Activated CD4-positive, alpha-beta T cell treated with anti-CD3 and anti-CD28 coated beads, Interleukin-2, amount 50 U/mL, for 4 hours (primary cell): ENCODE results near the gene ATR.
"Not testable (repeated sequence)": the region's sequence is repeated elsewhere in the genome, so short reads cannot be mapped to it uniquely, and the experiment has no call there.

Source experiments
- DNase-seq, 2 experiments: peaks; one replicate each; pipeline ENCODE4 v3.0.0-alpha.2; 2020

Gene ATR

DNA sequence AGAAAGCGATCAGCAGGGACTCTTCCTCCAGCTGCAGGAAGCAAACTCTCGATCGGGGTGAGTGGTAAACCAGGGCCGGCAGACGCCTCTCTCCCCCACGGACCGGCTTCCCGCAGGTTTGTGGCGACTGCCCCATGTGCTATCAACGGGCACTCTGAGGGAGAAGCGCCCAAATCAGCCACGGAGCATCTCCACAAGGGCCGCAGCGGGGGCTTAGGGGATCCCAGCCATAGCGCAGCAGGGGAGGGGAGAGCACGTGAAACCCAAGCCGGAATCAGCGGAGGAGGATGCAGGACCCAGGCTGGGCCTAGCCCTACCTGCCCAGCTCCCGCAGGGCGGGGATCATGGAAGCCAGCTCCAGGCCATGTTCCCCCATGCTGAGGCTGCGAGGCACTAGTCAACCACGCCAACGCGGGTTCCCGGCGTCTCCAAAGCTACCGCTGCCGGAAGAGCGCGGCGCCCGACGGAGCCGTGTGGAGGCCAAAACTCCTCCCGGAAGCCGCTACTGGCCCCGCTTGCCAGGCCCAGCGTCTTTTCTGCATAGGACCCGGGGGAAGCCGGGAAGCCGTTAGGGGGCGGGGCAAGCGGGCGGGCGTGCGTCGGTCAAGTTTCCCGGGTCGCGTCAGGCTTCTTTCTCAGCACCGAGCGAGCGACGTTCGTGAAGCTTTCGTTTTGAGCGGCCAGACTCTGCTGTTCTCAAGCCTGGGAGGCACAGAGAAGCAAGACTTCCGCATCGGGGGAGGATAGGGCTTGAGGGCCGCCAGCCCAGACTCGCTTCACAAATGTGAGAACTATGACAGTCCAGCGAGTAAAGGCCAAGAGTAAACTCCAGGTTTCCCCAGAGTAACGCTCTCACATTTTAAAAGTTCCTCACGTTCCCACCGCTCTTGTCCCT lies at the start of gene ATR:
ATR (minus strand) TSS at position 405 of the 895 bp plus-strand sequence; CDS start at position 376, 29 bp downstream.
- DNase-seq: peak; percentile 95 to 96

DNA sequence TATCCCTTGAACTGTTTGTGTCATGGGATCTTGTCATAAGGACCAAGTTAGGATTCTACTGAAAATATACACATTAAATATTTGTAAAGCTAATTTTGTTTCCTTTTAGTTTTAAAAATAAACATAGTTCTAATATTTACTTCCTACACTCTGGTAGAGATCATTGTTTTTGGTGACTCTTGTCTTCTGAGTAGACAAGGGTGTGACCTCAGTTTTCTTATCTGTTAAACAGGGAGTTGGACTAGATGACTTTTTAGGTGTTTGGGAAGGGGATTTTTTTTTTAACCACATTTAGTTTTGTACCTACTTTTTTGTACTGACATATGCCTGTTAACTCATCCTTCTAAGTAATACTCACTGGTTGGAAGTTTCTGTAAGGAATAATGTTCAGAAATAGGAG lies 48.4 kb upstream of the ATR start:
- no peak for DNase-seq

DNA sequence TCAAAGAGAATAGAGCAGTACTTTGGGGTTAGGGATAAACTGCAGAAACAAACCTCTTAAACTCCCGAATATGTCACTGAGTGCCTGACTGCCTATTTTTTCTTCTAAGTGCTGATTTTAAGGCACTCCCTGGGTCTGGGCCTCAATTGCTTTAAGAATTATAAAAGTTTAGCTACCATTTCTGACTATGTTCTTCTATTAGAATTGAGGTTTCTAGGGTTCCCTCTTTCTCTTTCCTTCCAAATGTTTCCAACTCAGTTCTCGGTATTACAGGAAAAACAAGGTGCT lies 46.6 kb upstream of the ATR start:
- no peak for DNase-seq

DNA sequence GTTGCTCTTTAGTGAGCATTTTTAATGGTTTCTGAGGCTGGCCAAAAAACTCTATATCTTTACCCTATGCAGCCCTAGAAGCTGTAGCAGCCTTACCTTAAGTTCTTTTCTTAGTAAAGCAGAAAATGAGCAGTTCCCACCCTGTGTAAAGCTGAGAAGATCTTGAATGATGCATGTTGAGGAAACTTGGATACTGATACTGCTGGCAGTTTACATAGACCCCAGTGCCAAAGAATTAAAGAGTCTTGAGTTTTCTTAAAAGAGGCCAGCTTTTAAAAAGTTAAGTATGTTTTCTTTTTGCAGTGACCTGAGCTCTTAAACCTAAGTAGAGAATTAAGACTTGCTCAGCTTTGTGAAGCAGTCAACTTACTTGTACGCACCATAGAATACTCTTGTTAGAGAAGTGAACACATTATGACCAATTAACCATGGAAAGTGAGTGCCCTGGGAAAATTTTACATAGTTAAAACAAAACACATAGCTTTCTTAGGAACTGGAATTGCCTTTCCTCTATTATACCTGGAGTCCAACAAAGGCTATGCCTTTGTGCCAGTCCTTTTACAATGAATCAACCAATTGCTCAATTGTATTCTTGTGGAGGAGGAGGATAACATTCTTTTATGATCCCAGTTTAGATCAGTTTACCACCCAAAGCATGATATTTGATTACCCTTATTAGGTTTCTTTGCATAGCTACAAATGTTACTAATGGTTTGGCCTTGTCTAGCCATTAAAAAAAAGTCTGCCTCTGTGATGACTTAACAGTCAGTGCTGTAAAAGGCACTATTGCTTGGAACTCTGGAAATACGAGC lies 46.0 kb upstream of the ATR start:
- no peak for DNase-seq

DNA sequence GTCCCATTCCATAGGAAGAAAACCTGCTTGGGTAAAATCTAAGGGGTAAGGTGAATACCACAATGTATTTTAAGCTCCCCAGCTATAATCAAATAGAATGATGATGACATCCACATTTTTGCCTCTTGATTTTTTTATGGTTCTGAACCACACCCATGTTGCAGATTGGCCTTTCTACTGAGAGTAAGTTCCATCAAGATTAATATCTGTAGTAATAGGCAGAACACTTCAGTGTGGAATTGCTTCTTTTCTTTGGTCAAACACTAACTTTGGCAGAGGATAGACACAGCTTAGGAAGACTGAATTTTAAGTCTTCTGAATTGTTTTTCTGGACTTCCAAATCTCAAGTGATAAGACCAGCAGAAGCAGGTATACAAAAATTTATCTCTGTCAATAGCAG lies 44.7 kb upstream of the ATR start:
- DNase-seq: no peak

DNA sequence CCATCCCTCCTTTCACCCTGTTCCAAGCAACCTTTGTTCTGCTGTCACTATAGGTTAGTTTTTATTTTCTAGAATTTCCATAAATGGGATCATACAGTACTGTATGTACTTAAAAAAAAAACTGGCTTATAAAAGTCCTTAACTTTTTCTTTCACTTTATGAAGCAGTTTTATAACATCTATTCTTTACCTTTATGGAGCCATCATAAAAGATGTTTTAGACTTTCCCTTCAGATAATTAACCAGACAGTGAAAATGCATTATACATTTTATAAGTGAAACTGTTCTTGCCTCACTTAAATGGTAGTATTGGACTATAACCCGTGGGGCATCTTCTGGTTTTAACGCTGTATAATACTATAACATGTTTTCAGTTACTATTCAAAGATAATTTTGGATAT lies 43.9 kb upstream of the ATR start:
- DNase-seq: no peak

DNA sequence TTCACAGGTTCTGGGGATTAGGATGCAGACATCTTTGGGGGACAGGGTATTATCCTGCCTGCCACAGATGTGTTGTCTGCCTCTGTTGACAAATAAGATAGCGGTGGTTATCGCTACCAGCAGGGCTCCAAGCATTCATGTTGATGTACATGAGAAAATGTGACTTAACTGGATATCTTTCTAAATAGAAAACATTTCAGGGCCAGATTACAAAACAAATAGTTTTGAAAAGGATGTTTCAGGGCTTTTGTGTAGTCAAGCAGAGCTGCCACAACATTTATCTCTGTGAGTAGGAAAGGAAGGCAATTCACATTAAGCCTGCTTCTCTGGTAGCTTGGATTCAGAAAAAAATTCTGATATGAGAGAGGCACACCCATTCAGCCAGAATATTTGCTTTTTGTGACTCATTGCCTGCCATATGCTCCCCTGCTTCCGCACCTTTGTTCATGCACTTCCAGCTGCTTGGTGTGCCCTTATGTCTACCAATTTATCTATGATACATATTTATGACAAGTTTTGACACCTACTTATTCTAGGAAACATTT lies 40.5 kb upstream of the ATR start:
- DNase-seq: no peak

DNA sequence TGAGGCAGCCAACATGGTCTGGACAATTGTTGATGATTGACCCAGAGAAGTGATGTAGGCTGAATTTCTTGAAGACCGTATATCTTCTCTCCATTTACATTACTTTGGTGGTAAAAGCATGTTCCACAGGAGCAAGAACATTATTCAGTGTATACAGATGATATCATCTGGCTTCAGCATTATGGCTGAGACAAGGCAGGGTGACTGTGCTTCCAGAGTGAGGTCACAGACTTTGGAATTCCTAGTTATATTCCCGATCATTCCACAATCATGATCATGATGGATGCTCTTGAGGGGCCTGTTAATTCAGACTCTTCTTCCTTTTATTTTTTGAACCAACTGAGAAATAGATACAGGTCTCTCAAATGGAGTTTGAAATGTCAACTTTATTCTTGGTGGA lies 36.6 kb upstream of the ATR start:
- no peak for DNase-seq

DNA sequence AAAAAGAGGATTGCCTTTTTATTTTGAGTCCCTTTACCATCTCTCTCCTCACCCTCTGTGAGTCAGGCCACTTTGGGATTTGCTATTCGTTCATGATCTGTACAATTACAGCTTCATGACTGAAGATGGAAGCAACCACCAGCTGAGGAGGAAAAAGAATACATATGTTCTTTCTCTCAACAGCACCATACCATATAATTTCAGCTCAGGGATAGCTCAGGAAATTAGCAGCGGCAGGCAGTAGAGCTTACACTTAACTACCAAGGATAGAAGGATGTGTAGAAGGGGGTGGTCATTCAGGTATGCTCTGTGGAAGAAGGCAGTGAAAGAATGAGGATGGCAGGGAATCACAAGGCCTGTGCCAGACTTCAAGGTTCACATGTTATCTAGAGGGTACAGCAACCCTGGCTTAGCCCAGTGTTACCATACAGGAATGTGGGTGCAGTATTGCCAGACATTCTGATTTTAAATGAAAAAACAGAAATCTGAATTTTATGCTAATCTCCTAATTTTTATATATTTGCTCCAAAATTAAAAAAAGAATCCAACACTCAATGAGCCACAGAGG lies 35.6 kb upstream of the ATR start:
- DNase-seq: no peak

DNA sequence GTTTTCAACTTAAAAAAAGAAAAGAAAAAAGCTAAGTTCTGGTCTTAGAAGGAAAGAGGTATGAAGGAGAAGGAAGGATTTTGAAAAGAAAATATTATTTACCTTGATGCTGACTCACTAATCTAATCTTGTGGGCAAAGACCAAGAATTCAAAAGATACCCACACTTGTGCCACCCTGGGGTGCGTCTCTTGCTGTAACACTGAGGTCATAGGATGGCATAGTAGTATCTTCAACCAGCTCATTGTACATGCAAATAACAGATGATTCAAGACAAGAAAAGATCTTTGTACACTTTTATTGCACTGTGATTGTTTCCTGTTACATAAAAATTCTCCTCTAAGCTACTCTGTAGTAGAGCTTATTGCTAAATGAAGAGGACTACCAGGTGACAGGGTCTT lies 35.0 kb upstream of the ATR start:
- no peak for DNase-seq

DNA sequence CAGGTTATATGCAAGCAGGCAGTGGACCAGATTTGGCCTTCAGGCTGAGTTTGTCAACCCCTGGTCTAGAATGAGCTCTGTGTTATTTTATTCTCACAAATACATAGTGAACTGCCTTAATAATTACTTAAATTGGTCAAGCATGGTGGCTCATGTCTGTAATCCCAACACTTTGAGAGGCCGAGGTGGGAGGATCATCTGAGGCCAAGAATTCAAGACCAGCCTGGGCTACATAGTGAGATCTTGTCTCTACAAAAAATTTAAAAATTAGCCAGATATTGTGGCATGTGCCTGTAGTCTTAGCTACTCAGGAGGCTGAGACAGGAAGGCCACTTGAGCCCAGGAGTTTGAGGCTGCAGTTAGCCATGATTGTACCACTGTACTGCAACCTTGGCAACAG lies 32.7 kb upstream of the ATR start:
- DNase-seq: no peak

DNA sequence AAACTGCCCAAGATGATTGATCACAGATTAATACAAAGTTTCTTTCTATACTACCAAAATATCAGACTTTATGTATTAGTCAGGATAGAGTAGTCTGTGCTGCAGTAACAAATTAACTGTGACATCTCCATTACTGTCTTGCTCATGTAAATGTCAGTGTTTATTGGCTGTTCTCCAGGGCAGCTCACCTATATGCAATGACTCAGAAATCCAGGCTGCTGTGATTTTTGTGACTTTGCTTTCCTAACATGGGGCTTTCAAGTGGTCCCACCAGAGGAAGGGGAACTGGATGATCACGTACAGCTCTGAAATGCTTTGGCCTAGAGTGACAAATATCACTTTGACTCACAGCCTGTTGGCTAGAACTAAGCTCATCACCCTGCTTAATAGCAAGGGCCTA lies 30.6 kb upstream of the ATR start:
- DNase-seq: no peak

DNA sequence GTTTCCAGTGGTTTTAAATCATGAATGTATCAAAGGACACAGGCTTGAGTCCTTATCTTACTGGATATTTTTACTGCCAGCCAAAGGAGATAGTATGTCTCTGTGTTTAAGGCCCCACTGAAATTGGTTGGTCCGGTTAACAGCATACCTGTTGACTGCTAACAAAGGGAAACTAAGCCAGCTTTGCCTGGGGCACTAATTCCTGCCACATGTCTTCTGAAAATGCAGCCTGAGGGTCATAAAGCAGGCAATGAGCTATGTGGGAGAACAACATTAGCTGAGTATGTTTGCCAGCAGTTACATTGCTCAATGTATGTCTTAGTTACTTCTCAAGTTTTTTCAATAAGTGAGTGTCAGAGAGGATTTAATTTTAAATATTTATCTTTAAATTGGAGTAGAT lies 30.1 kb upstream of the ATR start:
- no peak for DNase-seq

DNA sequence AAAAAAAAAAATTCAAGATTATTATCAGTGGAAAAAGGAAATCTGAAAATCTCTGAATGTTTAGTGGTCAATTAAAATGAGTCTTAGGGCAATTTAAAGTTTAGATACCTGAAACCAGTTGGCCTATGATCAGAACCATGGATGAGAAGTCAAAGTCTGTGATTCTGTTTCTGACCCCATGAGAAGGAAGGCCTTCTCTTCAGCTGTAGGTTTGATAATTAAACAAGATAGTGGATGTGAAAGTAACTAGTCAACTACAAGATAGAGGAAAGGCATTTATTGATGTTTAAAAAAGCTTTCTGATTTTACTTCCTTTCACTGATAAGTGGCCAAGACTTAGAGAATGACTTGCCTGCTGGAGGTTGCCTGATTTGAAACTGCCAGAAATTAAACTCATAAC lies 26.4 kb upstream of the ATR start:
- DNase-seq: no peak

DNA sequence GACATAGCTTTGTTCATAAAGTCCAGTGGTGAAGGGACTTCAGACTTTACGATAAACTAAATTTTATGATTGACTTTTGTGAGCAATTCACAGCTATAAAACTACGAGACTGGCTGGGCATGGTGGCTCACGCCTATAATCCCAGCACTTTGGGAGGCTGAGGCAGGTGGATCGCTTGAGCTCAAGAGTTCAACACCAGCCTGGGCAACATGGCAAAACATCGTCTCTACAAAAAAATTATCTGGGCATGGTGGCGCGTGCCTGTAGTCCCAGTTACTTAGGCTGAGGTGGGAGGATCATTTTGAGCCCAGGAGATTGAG lies 24.8 kb upstream of the ATR start:
- not testable (repeated sequence) for DNase-seq

DNA sequence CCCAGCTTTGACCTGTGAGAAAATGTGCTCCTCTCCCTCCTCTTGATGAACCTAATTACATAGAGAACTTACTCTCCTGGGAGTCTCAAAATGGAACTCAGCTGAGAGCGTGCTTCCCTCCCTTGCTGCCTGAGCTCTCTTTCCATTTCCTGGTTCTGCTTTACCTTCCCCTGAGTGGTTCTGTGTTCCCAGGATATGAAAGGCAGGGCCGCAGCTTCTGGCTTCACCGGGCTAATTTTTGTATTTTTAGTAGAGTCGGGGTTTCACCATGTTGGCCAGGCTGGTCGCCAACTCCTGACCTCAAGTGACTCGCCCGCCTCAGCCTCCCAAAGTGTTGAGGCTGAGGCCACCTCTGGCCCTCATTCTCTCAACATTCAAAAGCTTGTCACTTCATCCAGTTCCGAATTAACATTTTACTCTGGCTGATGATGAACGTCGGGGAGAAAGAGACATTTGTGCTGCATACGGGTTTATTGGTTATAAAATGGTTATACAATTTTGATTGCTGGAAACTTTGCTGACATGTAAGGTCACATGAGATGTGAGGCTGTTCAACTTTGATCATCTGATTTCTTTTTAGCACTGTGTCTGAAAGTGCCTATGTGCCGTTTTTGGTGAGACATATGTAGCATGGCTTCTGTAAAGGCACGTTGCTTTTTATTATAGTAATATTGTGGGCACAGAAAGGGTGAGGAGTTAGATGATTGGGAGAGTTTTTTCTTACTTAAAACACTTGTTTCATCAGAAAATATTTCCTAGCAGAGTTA lies 24.3 kb upstream of the ATR start:
- DNase-seq: no peak

DNA sequence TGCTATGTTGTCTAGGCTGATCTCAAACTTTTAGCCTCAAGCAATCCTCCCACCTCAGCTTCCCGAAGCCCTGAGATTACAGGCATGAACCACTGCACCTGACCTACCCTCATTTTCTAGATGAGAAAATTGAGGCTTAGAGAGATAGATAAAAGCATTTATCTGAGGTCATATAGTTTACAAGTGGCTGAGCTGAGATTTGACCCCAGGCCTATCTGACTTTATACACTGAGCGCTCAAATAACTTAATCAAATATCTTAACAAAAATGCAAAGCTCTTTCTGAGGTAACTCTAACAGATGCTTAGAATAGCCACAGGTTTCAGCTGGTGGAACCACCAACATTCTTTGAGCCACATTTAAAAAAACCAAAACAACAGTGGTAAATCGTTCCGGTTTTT lies 23.2 kb upstream of the ATR start:
- no peak for DNase-seq

DNA sequence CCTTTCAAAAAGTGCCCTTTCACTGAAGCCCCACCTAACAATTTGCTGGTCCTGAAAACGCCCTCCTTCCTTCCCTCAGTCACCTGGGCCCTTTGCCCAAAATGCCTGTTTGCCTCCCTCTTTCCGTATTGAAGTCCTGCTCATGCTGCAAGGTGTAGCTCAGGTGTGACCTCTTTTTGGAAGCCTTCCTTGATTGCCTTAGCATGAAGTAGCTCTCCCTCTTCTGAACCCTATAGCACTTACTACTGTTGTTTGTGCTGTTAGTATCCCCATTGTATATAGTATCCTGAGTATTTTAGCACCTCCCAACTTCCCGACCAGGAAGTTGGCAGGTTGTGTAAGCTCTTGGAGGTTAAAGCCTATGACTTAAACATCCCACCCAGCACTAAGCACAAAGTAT lies 19.4 kb upstream of the ATR start:
- DNase-seq: no peak

DNA sequence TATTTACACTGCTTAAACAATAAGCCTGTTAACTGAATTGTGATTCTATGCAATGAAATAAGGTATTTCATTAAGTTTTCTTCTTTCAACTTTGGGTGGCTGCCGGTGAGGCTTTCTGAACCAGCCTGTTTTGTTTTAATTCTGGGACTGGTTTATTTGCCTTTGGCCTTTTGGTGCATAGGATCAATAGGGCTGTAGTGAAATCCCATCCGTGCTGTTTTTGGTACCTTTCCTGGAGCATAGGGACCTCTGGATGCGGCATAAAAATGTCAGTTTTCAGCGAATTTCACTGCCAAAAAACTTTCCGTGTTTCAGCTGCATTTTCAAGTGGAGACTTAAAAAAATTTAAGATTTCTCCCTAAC lies 18.2 kb upstream of the ATR start:
- DNase-seq: no peak

DNA sequence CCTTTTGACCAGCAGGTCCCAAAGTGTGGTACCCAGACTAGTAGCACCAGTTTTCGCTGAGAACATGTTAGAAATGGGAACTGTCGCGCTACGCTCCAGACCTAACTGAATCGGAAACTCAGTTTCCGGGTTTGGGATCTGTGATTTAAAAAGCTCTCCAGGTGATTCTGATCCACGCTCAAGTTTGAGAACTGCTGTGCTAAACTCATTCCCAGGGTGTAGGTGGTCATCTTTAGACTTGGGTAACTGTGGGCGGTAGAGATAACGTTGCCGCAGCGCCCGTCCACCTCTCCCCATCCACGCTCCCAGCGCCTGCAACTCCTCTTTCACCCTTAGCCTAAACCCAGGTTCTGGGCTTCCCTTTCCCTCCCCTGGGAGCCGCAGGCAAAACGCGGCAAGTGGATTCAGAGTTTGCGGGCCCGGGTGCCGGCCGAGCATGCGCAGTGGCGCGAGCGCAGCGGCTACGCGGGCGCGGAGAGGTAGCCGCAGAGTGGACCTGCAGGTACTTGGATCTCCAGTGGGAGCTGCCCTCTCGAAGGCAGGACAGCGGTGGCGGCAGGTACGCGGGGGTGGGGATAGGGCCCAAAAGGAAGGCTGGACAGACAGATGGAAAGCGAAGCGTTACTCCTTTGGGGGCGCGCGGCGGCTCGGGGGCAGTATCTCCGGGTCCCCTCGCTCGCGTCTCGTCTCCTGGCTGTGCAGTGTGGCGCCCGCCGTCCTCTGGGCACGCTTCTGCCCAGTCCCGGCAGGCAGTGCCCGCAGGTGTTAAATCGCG lies 17.6 kb upstream of the ATR start, which contains the start of gene PLS1:
PLS1 (plus strand) TSS at position 443 of the 775 bp plus-strand sequence. CDS start 67,845 bp downstream, outside the sequence.
- DNase-seq: peak; percentile 73 to 77

DNA sequence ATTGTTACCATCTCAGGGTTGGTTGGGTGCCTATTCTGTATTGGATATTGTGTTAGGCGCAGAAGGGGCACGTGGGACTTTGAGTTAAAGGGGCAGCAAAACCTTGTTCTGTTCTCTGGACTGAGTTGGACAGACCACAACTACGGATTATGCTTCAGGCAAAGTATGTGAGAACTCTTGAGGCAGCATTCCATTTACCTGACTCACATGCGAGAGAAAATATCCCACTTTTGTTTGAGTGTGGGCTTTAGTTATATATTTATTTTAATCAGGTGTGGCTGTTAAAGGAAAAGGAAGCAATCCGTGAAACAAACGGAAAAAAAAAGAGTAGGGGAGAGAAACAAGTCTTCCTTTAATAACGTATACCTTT lies 17.0 kb upstream of the ATR start:
- no peak for DNase-seq

DNA sequence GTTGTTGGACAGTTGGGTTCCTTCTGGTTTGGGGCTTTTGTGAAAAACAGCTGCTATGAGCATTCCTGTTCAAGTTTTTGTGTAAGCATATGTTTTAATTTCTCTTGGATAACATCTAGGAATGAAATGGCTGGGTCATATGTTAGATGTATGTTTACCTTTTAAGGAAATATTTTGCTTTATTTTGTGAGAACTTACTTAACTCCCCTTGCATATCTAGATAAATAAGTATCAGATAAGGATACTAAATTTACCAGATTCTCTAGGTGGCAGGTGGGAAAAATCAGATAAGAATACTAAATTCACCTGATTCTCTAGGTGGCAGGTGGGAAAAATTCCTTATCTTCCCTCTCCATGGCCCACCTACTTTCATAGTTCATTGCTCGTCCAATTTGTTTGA lies 16.6 kb upstream of the ATR start:
- no peak for DNase-seq
